Measurements from ENCODE around the gene PTPRM. TPM values are rescaled to one million over a fixed set of nuclear protein-coding genes. Genes with fewer than 3 reads are reported as not detected.

PTPRM gene
- total RNA-seq, 2 donors from 2014 or later: 80.1 to 106 TPM

DNA sequence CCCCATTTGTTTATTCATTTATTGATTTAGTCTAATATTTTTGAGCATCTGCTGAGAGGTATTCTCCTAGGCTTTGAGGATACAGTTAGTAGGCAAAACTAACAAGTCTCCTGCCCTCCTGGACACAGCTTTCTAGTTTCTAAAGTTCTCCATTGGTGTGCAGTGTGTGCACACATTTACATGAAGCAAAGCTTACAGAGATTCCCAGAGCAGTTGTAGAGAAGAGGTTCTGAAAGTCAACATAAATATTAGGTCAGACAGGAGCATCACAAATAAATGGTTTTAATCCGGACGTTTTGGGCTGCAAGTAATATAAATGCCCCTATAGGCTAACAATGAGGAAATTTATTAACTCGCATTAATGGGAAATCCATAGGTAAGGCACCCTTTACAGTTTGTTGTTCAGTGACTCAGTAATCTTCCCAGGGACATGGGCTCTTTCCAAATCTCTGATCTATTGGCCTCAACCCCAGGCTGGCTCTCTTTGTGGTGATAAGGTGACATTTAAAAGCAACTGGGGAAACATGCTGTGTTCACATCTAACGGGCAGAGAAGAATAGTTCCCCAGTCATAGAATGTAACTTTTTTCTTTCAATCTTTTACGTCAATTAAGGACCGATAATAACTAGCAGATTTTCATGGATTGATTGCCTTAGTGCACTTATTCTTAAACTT, 407.2 kb downstream of the PTPRM start:
- Histone ChIP-seq H3K4me1 (peaks cover 0 to 15% of the 10 kb centered on the region in 2 donors), H3K27me3 (no peaks in the 10 kb centered on the region), H3K4me3 (no peak overlapping the region), H3K27ac (no peak overlapping the region), H3K36me3 (no peaks in the 10 kb centered on the region), H3K9me3 (no peaks in the 10 kb centered on the region)
- no peak for TF ChIP-seq CTCF (IDR thresholded peaks at IDR 0.05)
- no peak for DNase-seq (ENCODE audit: low spot score)

GRCh38 chr18:7977897-7978296, 410.8 kb downstream of the PTPRM start:
- no peak for TF ChIP-seq CTCF (IDR thresholded peaks at IDR 0.05)
- H3K9me3 ChIP-seq: no peaks in the 10 kb centered on the region
- DNase-seq (ENCODE audit: low spot score): no peak
- H3K4me3 ChIP-seq: no peak overlapping the region
- H3K4me1 ChIP-seq: peaks cover 0 to 15% of the 10 kb centered on the region in 2 donors
- H3K27ac ChIP-seq: no peak overlapping the region
- no peaks in the 10 kb centered on the region for H3K27me3 ChIP-seq
- no peaks in the 10 kb centered on the region for H3K36me3 ChIP-seq

DNA sequence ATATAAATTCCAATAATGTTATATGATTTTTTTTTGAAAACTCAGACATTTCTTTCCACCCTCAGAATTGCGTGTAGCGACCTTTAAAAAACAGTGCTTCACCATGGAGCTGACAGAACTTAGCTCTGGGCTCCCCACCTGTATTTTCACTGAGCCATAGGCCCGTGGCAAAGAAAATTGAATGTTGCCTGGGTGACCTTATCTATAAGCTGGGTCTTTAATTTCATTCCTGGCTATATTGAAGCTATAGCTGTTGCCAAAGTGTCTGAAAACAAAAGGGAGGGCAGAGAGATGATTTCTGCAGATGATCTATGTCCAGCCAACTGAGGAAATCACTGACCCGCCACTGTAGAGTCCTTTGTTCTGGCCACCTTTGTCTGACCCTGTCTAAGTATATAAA, 411.7 kb downstream of the PTPRM start:
- no peaks in the 10 kb centered on the region for H3K27me3 ChIP-seq
- peaks cover 0 to 15% of the 10 kb centered on the region in 2 donors for H3K4me1 ChIP-seq
- TF ChIP-seq CTCF (IDR thresholded peaks at IDR 0.05): no peak
- no peaks in the 10 kb centered on the region for H3K9me3 ChIP-seq
- H3K27ac ChIP-seq: no peak overlapping the region
- H3K36me3 ChIP-seq: no peaks in the 10 kb centered on the region
- H3K4me3 ChIP-seq: no peak overlapping the region
- no peak for DNase-seq (ENCODE audit: low spot score)

GRCh38 chr18:7979714-7980113, 412.6 kb downstream of the PTPRM start:
- no peak for DNase-seq (ENCODE audit: low spot score)

DNA sequence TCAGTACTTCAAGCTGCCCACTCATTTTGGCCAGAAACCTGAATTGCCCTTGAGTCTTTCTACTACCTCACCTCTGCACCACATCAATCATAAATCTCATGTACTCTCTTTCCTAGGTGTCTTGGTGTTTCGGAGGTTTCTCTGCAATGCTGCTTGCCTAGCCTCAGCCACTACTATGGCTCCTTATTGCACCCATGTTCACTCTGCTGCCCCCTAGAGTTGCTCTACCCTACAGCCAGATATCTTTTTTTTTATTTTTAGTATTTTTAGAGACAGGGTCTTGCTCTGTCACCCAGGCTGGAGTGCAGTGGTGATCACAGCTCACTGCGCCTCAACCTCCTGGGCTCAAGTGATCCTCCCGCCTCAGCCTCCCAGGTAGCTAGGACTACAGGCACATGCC, 413.0 kb downstream of the PTPRM start:
- DNase-seq (ENCODE audit: low spot score): no peak
- no peaks in the 10 kb centered on the region for H3K9me3 ChIP-seq
- no peak overlapping the region for H3K27ac ChIP-seq
- TF ChIP-seq CTCF (IDR thresholded peaks at IDR 0.05): no peak
- no peaks in the 10 kb centered on the region for H3K36me3 ChIP-seq
- no peaks in the 10 kb centered on the region for H3K27me3 ChIP-seq
- peaks cover 0 to 3% of the 10 kb centered on the region in 2 donors for H3K4me1 ChIP-seq
- no peak overlapping the region for H3K4me3 ChIP-seq

More at GRCh38 chr18:7979714-7980113, 412.6 kb downstream of the PTPRM start:
- H3K27me3 ChIP-seq: no peaks in the 10 kb centered on the region
- H3K9me3 ChIP-seq: no peaks in the 10 kb centered on the region
- no peak overlapping the region for H3K4me3 ChIP-seq
- H3K27ac ChIP-seq: no peak overlapping the region
- no peak for TF ChIP-seq CTCF (IDR thresholded peaks at IDR 0.05)
- no peaks in the 10 kb centered on the region for H3K36me3 ChIP-seq
- peaks cover 0 to 8% of the 10 kb centered on the region in 2 donors for H3K4me1 ChIP-seq

DNA sequence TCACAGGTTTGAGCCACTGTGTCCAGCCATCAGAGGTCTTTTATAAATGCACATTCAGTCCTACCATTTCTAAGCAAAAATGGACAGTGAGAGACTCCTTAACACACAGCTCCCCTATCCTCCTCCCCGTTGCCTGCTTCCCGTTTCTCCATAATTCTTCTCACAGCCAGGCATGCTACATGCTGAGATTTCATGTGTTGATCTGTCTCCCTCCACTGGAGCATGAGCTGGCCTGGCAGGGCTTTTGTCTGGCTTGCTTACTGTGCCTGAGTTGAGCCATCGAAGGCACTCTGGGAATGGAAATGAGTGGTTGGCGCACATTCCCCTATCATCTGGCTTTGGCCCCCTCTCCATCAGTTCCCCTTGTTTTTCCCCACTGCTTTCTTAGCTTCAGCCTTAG, 413.5 kb downstream of the PTPRM start:
- H3K4me1 ChIP-seq: no peaks in the 10 kb centered on the region
- TF ChIP-seq CTCF (IDR thresholded peaks at IDR 0.05): no peak
- no peaks in the 10 kb centered on the region for H3K27me3 ChIP-seq
- H3K9me3 ChIP-seq: no peaks in the 10 kb centered on the region
- no peaks in the 10 kb centered on the region for H3K36me3 ChIP-seq
- H3K4me3 ChIP-seq: no peak overlapping the region
- no peak for DNase-seq (ENCODE audit: low spot score)
- H3K27ac ChIP-seq: no peak overlapping the region

All from right atrium auricular region (tissue), 2 donors.